A549 (cell line): Measurements from ENCODE around the gene GLTPD2. TPM values are rescaled to one million over a fixed set of nuclear protein-coding genes. Genes with fewer than 3 reads are reported as not detected.

Experiments used
- ATAC-seq, 2 experiments: fragments of 200-7000 bp in 1 of 2; fragments of >200 bp in 1 of 2; cut with Nextera tagmentation in 1 of 2; cut with Tn5 transposase in 1 of 2; 3 replicates each; pipeline versions ENCODE4 v1.8.0 to v1.9.1; 2018 to 2020; ENCODE audit warnings: mild to moderate bottlenecking in 1 of 2, moderate library complexity in 1 of 2
- CTCF ChIA-PET: fragments of 300-600 bp; sonication (Branson Sonifier 250); formaldehyde crosslinking; extraction: SDS; loops from one replicate; lab custom pipeline; 2021; ENCODE audit warnings: antibody characterized with exemption, inconsistent platforms; lab: Yijun Ruan, JAX
- POLR2A ChIA-PET: fragments of 350-600 bp; formaldehyde crosslinking; extraction: SDS; loops from one replicate; lab custom pipeline; 2021; ENCODE audit warnings: antibody characterized with exemption, inconsistent platforms; lab: Yijun Ruan, JAX
- DNase-seq, 2 experiments: peaks; one replicate each; pipeline versions ENCODE4 v3.0.0 to v3.0.0-alpha.2; 2011 to 2016; ENCODE audit warnings: low read depth in 1 of 2, low spot score in 1 of 2
- FAIRE-seq: peaks from 2 replicates; lab custom pipeline; 2011; peaks lifted over from hg19 to GRCh38; lab: Jason Lieb, UNC
- H3K27ac ChIP-seq, 2 experiments: fragments of >200 bp; sonication (Bioruptor Twin); formaldehyde crosslinking; 3 replicates each; pipeline ENCODE4 v1.5.1; 2016 to 2017
- H3K4me1 ChIP-seq: fragments of >200 bp; sonication (Bioruptor Twin); formaldehyde crosslinking; 3 replicates; pipeline ENCODE4 v1.6.1; 2016
- H3K4me2 ChIP-seq: fragments of >200 bp; sonication (Bioruptor Twin); formaldehyde crosslinking; 3 replicates; pipeline ENCODE4 v1.6.1; 2016
- H3K4me3 ChIP-seq: fragments of >200 bp; sonication (Bioruptor Twin); formaldehyde crosslinking; 3 replicates; pipeline ENCODE4 v1.5.1; 2016
- H3K9me3 ChIP-seq: fragments of >200 bp; sonication (Bioruptor Twin); formaldehyde crosslinking; 3 replicates; pipeline ENCODE4 v1.6.1; 2016
- BCL3 ChIP-seq: fragments of >200 bp; sonication (Bioruptor Twin); formaldehyde crosslinking; IDR thresholded peaks from 3 replicates; pipeline ENCODE4 v1.6.1; 2016
- BHLHE40 ChIP-seq: IDR thresholded peaks from 2 replicates; pipeline ENCODE4 v1.6.1; 2012; ENCODE audit warnings: low read depth, low read length, inconsistent platforms
- CBX2 ChIP-seq: fragments of 200-600 bp; sonication (generic); IDR thresholded peaks from 2 replicates; pipeline ENCODE4 v1.6.1; 2016; ENCODE audit warnings: low read depth, mild to moderate bottlenecking, borderline replicate concordance
- CEBPB ChIP-seq, 2 experiments: fragments of >200 bp in 1 of 2; sonication (Bioruptor Twin) in 1 of 2; formaldehyde crosslinking in 1 of 2; IDR thresholded peaks; 2 replicates each; pipeline ENCODE4 v1.6.1; 2012 to 2016
- CHD2 ChIP-seq: fragments of 150-350 bp; IDR thresholded peaks from 2 replicates; pipeline ENCODE4 v1.6.1; 2014; ENCODE audit warnings: low read length; ENCODE audit not compliant: partially characterized antibody
- CTCF ChIP-seq: fragments of >200 bp; sonication (Bioruptor Twin); formaldehyde crosslinking; IDR thresholded peaks from 3 replicates; pipeline ENCODE4 v1.5.1; 2016
- FOSL2 ChIP-seq, 2 experiments: fragments of 450-650 bp in 1 of 2; fragments of >200 bp in 1 of 2; sonication (Bioruptor Twin) in 1 of 2; formaldehyde crosslinking; IDR thresholded peaks; 2 replicates each; pipeline versions ENCODE4 v1.5.0 to v1.6.1; 2016 to 2020; ENCODE audit warnings: mild to moderate bottlenecking in 1 of 2, moderate library complexity in 1 of 2
- HEYL ChIP-seq: fragments of 250-450 bp; sonication (Bioruptor Pico); IDR thresholded peaks from 2 replicates; pipeline ENCODE4 v1.8.0; 2021; ENCODE audit warnings: mild to moderate bottlenecking, moderate library complexity
- HMGXB4 ChIP-seq: fragments of 250-450 bp; sonication (Bioruptor Pico); IDR thresholded peaks from 2 replicates; pipeline ENCODE4 v1.5.0; 2021; ENCODE audit warnings: mild to moderate bottlenecking, moderate library complexity, borderline replicate concordance
- HOXA7 ChIP-seq: fragments of 250-450 bp; sonication (Bioruptor Pico); IDR thresholded peaks from 2 replicates; pipeline ENCODE4 v1.5.0; 2020; ENCODE audit warnings: mild to moderate bottlenecking, moderate library complexity
- JUNB ChIP-seq: fragments of >200 bp; sonication (Bioruptor Twin); formaldehyde crosslinking; IDR thresholded peaks from 2 replicates; pipeline ENCODE4 v1.6.1; 2016
- KDM1A ChIP-seq: fragments of 200-600 bp; sonication (generic); IDR thresholded peaks from 2 replicates; pipeline ENCODE4 v1.6.1; 2016; ENCODE audit warnings: low read depth, mild to moderate bottlenecking
- KDM5A ChIP-seq: fragments of 200-600 bp; sonication (generic); IDR thresholded peaks from 2 replicates; pipeline ENCODE4 v1.6.1; 2016; ENCODE audit warnings: antibody characterized with exemption, mild to moderate bottlenecking
- NPAS2 ChIP-seq: fragments of 250-450 bp; sonication (Bioruptor Pico); IDR thresholded peaks from 2 replicates; pipeline ENCODE4 v1.8.0; 2022; ENCODE audit warnings: mild to moderate bottlenecking, moderate library complexity, borderline replicate concordance
- PHF8 ChIP-seq: fragments of 200-600 bp; sonication (generic); IDR thresholded peaks from 2 replicates; pipeline ENCODE4 v1.6.1; 2016; ENCODE audit warnings: low read depth, mild to moderate bottlenecking, antibody characterized with exemption, moderate library complexity, borderline replicate concordance
- POLR2A ChIP-seq: IDR thresholded peaks from 2 replicates; pipeline ENCODE4 v1.6.1; 2012; ENCODE audit warnings: mild to moderate bottlenecking, low read length
- POLR2AphosphoS2 ChIP-seq: conservative IDR thresholded peaks from 2 replicates; pipeline ENCODE4 v1.6.1; 2012; ENCODE audit warnings: low read length, improper control_type of control experiment, inconsistent platforms
- RAD21 ChIP-seq, 2 experiments: fragments of >200 bp in 1 of 2; sonication (Bioruptor Twin) in 1 of 2; formaldehyde crosslinking in 1 of 2; IDR thresholded peaks in 1 of 2; conservative IDR thresholded peaks in 1 of 2; 2 replicates in 1 of 2; 3 replicates in 1 of 2; pipeline ENCODE4 v1.6.1; 2012 to 2018; ENCODE audit warnings: inconsistent platforms in 1 of 2
- RARB ChIP-seq: fragments of 250-450 bp; sonication (Bioruptor Pico); IDR thresholded peaks from 2 replicates; pipeline ENCODE4 v1.8.0; 2021; ENCODE audit warnings: mild to moderate bottlenecking, moderate library complexity
- RNF2 ChIP-seq: fragments of 200-600 bp; sonication (generic); IDR thresholded peaks from 2 replicates; pipeline ENCODE4 v1.6.1; 2016; ENCODE audit warnings: low read depth, mild to moderate bottlenecking, antibody characterized with exemption, moderate library complexity, borderline replicate concordance
- SMC3 ChIP-seq: fragments of >200 bp; sonication (Bioruptor Twin); formaldehyde crosslinking; IDR thresholded peaks from 3 replicates; pipeline ENCODE4 v1.6.1; 2018; ENCODE audit warnings: inconsistent platforms
- ZC3H11A ChIP-seq: fragments of 450-650 bp; IDR thresholded peaks from 2 replicates; pipeline ENCODE4 v1.6.1; 2014; ENCODE audit warnings: antibody characterized with exemption, mild to moderate bottlenecking
- ZNF302 ChIP-seq: fragments of 250-450 bp; sonication (Bioruptor Pico); IDR thresholded peaks from 2 replicates; pipeline ENCODE4 v1.9.0; 2021; ENCODE audit warnings: inconsistent platforms, mild to moderate bottlenecking, moderate library complexity
- WGBS: methylation state at CpG from one replicate; pipeline ENCODE4 v1.1.6; 2017; ENCODE audit errors: missing lambda C conversion rate; 5-methylcytosine and 5-hydroxymethylcytosine counted together
- polyA plus RNA-seq, 4 experiments: library from polyadenylated mRNA; depleted of rRNA in 3 of 4; stranded (reverse); fragments of >200 nt; fragmentation: RNase III in 1 of 4; extraction: RNeasy Plus Mini Kit Qiagen cat#74134 plus additional on column Dnase treatment in 1 of 4; gene quantifications; 2 replicates in 3 of 4; 3 replicates in 1 of 4; pipeline ENCODE4 v1.2.3, GENCODE V29; 2011 to 2017

The GLTPD2 gene
- polyA plus RNA-seq, 2 of the 4 experiments (the other 2 are of a cell fraction) = not detected

- TF ChIP-seq SMC3 (no peak), NPAS2 (CRISPR knock-in tag) (no peak), FOSL2 (IDR thresholded peaks at IDR 0.05) (no peak), FOSL2 (CRISPR knock-in tag; IDR thresholded peaks at IDR 0.05) (no peak), KDM5A (no peak)
- TF ChIP-seq, all 56 proteins: peak for 0
Observed at GRCh38 chr17:4786516-4786915, 2.2 kb upstream of the GLTPD2 start (continued).

- POLR2A ChIA-PET = interaction anchor here (1.2 kb wide), 1 partner anchor 57 kb away, joined by 3 read pairs; the partner anchor contains the start of gene MED11
- Histone ChIP-seq H3K4me1 (peaks cover 27% of the 10 kb centered on the region), H3K4me2 (peak overlapping the region; percentile 97), H3K4me3 (peak overlapping the region; percentile 62; the same call in 1 of the 3 replicates), H3K27ac (peak overlapping the region in 1 of 2 experiments; percentile 98; a peak in 4 of 6 replicates), H3K9me3 (no peaks in the 10 kb centered on the region)
- CTCF ChIA-PET = interaction anchor here (0.7 to 9.4 kb wide), 33 partner anchors 8 to 200 kb away, joined by 3 to 271 read pairs (median 4); partner anchors contain the start of genes ARRB2, C17orf107, C17orf114 and CHRNE
- no peak for FAIRE-seq
- no peak for DNase-seq
- ATAC-seq = no peak
- WGBS = 88% methylated on average over 14 of the region's 14 CpGs
- no peak for TF ChIP-seq RAD21 (conservative IDR thresholded peaks at IDR 0.05 in 1 of 2, IDR thresholded peaks at IDR 0.05 in 1 of 2)
- no peak for TF ChIP-seq BCL3
- TF ChIP-seq ZNF302 (CRISPR knock-in tag) = no peak
- TF ChIP-seq SMC3 = no peak
- no peak for TF ChIP-seq CBX2
- no peak for TF ChIP-seq ZC3H11A
- TF ChIP-seq HEYL (CRISPR knock-in tag) = no peak
- no peak for TF ChIP-seq RNF2
- TF ChIP-seq POLR2AphosphoS2 = no peak
- no peak for TF ChIP-seq CTCF
- no peak for TF ChIP-seq HOXA7
- no peak for TF ChIP-seq RARB (CRISPR knock-in tag)
- TF ChIP-seq BHLHE40 = no peak
- no peak for TF ChIP-seq CHD2
- TF ChIP-seq HMGXB4 (CRISPR knock-in tag) = no peak
- TF ChIP-seq KDM1A = no peak
- TF ChIP-seq PHF8 = no peak
- no peak for TF ChIP-seq JUNB
- no peak for TF ChIP-seq CEBPB (IDR thresholded peaks at IDR 0.05)
- no peak for TF ChIP-seq POLR2A
- TF ChIP-seq, all 56 proteins: peak for 0
Observed at GRCh38 chr17:4788159-4788806, 481 bp upstream of the GLTPD2 start.
